Panc1 (cell line): ENCODE measurements around the gene SYT12. TPM values are rescaled to one million over a fixed set of nuclear protein-coding genes. Genes with fewer than 3 reads are reported as not detected.

Experiments
- ATAC-seq: fragments of 200-7000 bp; cut with Tn5 transposase; 2 replicates; pipeline ENCODE4 v1.9.1; 2020; ENCODE audit warnings: mild to moderate bottlenecking, moderate library complexity
- BruUV-seq: library from RNA; stranded (reverse); fragments of 400-500 nt; replicated peaks from 2 replicates; lab custom pipeline; 2021; lab: Mats Ljungman, UMichigan
- CTCF ChIA-PET: fragments of 300-600 bp; sonication (Branson Sonifier 250); formaldehyde crosslinking; loops from one replicate; lab custom pipeline; 2022; ENCODE audit warnings: antibody characterized with exemption; lab: Charles Lee
- POLR2A ChIA-PET: fragments of 300-600 bp; sonication (Branson Sonifier 250); formaldehyde crosslinking; loops from one replicate; lab custom pipeline; 2022; ENCODE audit warnings: antibody characterized with exemption; lab: Charles Lee
- DNase-seq: peaks from one replicate; pipeline ENCODE4 v3.0.0-alpha.2; 2010; ENCODE audit warnings: low read depth, low spot score
- H3K27ac ChIP-seq: 2 replicates; pipeline ENCODE4 v1.5.1; 2011; ENCODE audit warnings: mild to moderate bottlenecking, low read length, inconsistent platforms
- H3K27me3 ChIP-seq: fragments of 200-500 bp; sonication (Bioruptor generic); 2 replicates; pipeline ENCODE4 v1.6.0; 2014; ENCODE audit warnings: low read length, inconsistent platforms; ENCODE audit not compliant: control insufficient read depth, insufficient read depth
- H3K36me3 ChIP-seq: fragments of 200-500 bp; sonication (Bioruptor generic); 2 replicates; pipeline ENCODE4 v1.5.1; 2014; ENCODE audit warnings: inconsistent platforms, mild to moderate bottlenecking, low read length, moderate library complexity; ENCODE audit not compliant: control insufficient read depth, insufficient read depth
- H3K4me1 ChIP-seq: 2 replicates; pipeline ENCODE4 v1.5.1; 2011; ENCODE audit warnings: inconsistent platforms, mild to moderate bottlenecking, low read length, moderate library complexity; ENCODE audit not compliant: control insufficient read depth, insufficient read depth
- H3K4me3 ChIP-seq, 2 experiments: 2 replicates each; pipeline ENCODE4 v1.5.1; 2011 to 2012; ENCODE audit warnings: low read depth in 2 of 2, low read length in 2 of 2, mild to moderate bottlenecking in 2 of 2, inconsistent platforms in 1 of 2, moderate library complexity in 1 of 2
- H3K9me3 ChIP-seq: fragments of 200-500 bp; sonication (Bioruptor generic); 2 replicates; pipeline ENCODE4 v1.5.1; 2014; ENCODE audit warnings: low read depth, mild to moderate bottlenecking, inconsistent platforms, low read length, moderate library complexity; ENCODE audit not compliant: control insufficient read depth, insufficient read depth
- POLR2AphosphoS5 ChIP-seq: IDR thresholded peaks from 2 replicates; pipeline ENCODE4 v1.6.1; 2012; ENCODE audit warnings: mild to moderate bottlenecking, low read depth, low read length, moderate library complexity
- SIN3A ChIP-seq: IDR thresholded peaks from 2 replicates; pipeline ENCODE4 v1.6.1; 2012; ENCODE audit warnings: low read depth, mild to moderate bottlenecking, low read length, moderate library complexity, borderline replicate concordance; ENCODE audit not compliant: insufficient read depth
- TCF7L2 ChIP-seq: IDR thresholded peaks from 2 replicates; pipeline ENCODE4 v1.6.1; 2011; ENCODE audit warnings: mild to moderate bottlenecking, low read depth, low read length, inconsistent platforms
- in situ Hi-C: cut with HindIII; loops from 2 replicates; pipeline ENCODE4 v1.10.0; 2016; ENCODE audit warnings: low sequenced_read_pairs, low pct_unique_long_range_greater_than_20kb
- intact Hi-C: fragments of 100-400 bp; cut with micrococcal nuclease; formaldehyde crosslinking; loops from one replicate; pipeline ENCODE4 v1.10.0; 2022; ENCODE audit not compliant: unreplicated experiment
- total RNA-seq: library from RNA; stranded (reverse); gene quantifications from one replicate; pipeline ENCODE4 v1.2.1, GENCODE V29; 2021; ENCODE audit not compliant: unreplicated experiment
- TF ChIP-seq, protein P1 (sequence below), 2 experiments: IDR thresholded peaks; 2 replicates each; pipeline ENCODE4 v1.6.1; 2011 to 2012; ENCODE audit warnings: low read depth in 2 of 2, control low read depth in 1 of 2, low read length in 1 of 2, mild to moderate bottlenecking in 1 of 2, moderate library complexity in 1 of 2; ENCODE audit not compliant: insufficient read depth in 1 of 2
- TF ChIP-seq, protein P2 (sequence below): fragments of 450-650 bp; IDR thresholded peaks from 2 replicates; pipeline ENCODE4 v1.5.1; 2017; ENCODE audit warnings: mild to moderate bottlenecking

Gene SYT12
- total RNA-seq, 1 experiment from 2014 or later = 0.62 TPM

DNA sequence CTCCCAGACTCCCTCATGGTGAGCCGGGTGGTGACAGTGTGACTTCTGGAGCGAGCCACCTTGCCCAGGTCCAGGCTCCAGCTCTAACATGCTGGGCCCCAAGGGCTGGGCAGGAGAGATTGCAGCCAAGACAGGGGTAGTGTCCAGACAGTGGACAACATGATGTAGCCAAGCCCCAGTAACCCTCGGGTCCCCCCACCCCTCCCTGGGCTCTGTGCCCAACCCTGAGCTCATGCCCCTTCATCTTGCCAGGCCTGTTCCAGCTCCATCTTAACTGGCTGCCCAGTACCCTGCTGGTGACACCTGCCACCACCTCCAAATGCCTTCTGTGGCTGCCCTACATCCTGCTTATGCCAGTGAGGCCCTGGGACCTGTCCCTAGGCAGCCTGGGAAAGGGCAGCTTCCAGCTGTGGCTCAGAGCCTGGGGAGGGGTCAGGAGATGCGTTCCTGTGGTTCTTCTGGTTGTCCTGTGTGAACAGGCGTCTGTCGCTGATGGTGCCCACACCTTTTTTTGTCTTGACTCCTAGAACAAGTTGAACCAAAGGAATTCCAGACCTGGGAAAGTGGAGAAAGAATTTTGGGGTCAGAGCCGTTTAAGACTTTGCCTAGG lies 12.5 kb upstream of the SYT12 start:
- ChIA-PET POLR2A (no interaction called here), CTCF (no interaction called here)
- in situ Hi-C loops (no loop called here), intact Hi-C loops (no loop called here)
- no peak for DNase-seq
- BruUV-seq = no TSS peak
- no peaks in the 10 kb centered on the region for H3K27me3 ChIP-seq
- H3K4me3 ChIP-seq = no peak overlapping the region
- ATAC-seq = no peak
- no peak overlapping the region for H3K27ac ChIP-seq
- no peaks in the 10 kb centered on the region for H3K4me1 ChIP-seq
- no peaks in the 10 kb centered on the region for H3K36me3 ChIP-seq
- no peak for TF ChIP-seq SIN3A
- TF ChIP-seq, protein P1, sequence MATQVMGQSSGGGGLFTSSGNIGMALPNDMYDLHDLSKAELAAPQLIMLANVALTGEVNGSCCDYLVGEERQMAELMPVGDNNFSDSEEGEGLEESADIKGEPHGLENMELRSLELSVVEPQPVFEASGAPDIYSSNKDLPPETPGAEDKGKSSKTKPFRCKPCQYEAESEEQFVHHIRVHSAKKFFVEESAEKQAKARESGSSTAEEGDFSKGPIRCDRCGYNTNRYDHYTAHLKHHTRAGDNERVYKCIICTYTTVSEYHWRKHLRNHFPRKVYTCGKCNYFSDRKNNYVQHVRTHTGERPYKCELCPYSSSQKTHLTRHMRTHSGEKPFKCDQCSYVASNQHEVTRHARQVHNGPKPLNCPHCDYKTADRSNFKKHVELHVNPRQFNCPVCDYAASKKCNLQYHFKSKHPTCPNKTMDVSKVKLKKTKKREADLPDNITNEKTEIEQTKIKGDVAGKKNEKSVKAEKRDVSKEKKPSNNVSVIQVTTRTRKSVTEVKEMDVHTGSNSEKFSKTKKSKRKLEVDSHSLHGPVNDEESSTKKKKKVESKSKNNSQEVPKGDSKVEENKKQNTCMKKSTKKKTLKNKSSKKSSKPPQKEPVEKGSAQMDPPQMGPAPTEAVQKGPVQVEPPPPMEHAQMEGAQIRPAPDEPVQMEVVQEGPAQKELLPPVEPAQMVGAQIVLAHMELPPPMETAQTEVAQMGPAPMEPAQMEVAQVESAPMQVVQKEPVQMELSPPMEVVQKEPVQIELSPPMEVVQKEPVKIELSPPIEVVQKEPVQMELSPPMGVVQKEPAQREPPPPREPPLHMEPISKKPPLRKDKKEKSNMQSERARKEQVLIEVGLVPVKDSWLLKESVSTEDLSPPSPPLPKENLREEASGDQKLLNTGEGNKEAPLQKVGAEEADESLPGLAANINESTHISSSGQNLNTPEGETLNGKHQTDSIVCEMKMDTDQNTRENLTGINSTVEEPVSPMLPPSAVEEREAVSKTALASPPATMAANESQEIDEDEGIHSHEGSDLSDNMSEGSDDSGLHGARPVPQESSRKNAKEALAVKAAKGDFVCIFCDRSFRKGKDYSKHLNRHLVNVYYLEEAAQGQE (IDR thresholded peaks at IDR 0.05; ENCODE audit: insufficient read depth in 1 of 2, low read depth in 2 of 2, low read length in 1 of 2) = no peak
- TF ChIP-seq POLR2AphosphoS5 = no peak
- TF ChIP-seq, protein P2, sequence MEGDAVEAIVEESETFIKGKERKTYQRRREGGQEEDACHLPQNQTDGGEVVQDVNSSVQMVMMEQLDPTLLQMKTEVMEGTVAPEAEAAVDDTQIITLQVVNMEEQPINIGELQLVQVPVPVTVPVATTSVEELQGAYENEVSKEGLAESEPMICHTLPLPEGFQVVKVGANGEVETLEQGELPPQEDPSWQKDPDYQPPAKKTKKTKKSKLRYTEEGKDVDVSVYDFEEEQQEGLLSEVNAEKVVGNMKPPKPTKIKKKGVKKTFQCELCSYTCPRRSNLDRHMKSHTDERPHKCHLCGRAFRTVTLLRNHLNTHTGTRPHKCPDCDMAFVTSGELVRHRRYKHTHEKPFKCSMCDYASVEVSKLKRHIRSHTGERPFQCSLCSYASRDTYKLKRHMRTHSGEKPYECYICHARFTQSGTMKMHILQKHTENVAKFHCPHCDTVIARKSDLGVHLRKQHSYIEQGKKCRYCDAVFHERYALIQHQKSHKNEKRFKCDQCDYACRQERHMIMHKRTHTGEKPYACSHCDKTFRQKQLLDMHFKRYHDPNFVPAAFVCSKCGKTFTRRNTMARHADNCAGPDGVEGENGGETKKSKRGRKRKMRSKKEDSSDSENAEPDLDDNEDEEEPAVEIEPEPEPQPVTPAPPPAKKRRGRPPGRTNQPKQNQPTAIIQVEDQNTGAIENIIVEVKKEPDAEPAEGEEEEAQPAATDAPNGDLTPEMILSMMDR = no peak
- no peak for TF ChIP-seq TCF7L2
- no peaks in the 10 kb centered on the region for H3K9me3 ChIP-seq

DNA sequence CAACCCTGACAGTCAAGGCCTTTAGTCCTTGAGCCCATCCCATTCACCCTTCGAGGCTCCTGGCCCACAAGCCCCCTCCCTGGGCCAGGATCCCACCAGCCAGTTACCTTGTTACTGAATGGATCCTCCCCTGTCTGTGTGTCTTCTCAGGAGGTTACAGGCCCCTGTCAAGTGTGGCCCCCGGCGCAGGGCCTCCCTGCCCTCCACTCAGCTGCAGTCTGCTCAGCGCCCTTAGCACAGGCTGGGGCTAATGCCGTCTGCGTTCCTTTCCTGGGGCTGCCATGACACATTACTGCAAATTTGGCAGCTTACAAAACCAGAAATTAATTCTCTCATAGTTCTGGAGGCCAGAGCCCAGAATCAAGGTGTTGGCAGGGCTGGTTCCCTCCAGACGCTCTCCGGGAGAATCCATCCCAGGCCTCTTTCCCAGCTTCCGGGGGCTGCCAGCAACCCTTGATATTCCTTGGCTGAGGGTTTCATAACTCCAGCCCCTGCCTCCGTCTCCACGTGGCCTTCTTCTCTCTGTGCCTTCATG lies 9.4 kb upstream of the SYT12 start:
- POLR2A ChIA-PET = interaction anchor here (0.6 to 0.7 kb wide), 2 partner anchors 105 to 209 kb away, joined by 4 to 6 read pairs; partner anchors contain the start of gene KDM2A
- H3K4me1 ChIP-seq = no peaks in the 10 kb centered on the region
- H3K4me3 ChIP-seq = no peak overlapping the region
- no peak overlapping the region for H3K27ac ChIP-seq
- H3K9me3 ChIP-seq = no peaks in the 10 kb centered on the region
- no TSS peak for BruUV-seq
- TF ChIP-seq TCF7L2 (no peak), POLR2AphosphoS5 (no peak), SIN3A (no peak)
- TF ChIP-seq, protein P2 = no peak
- TF ChIP-seq, protein P1 (IDR thresholded peaks at IDR 0.05; ENCODE audit: insufficient read depth in 1 of 2, low read depth in 2 of 2, low read length in 1 of 2) = no peak
- H3K36me3 ChIP-seq = no peaks in the 10 kb centered on the region
- in situ Hi-C loops (no loop called here), intact Hi-C loops (no loop called here)
- DNase-seq = no peak
- ATAC-seq = no peak
- CTCF ChIA-PET = interaction anchor here (0.6 kb wide), 1 partner anchor 318 kb away, joined by 3 read pairs; no protein-coding TSS in a partner anchor
- no peaks in the 10 kb centered on the region for H3K27me3 ChIP-seq
